Sigmoid colon (tissue), 7 donors: ENCODE measurements around the gene SHANK3. TPM values are rescaled to one million over a fixed set of nuclear protein-coding genes. Genes with fewer than 3 reads are reported as not detected.
A peak's percentile ranks its signal among the peaks of the same experiment; 100 is the strongest.

Source experiments
- DNase-seq: peaks from one replicate; pipeline ENCODE4 v3.0.0-alpha.2; 2019
- H3K27ac ChIP-seq, 4 donors: fragments of 200-600 bp; sonication (generic); one replicate each; pipeline ENCODE4 v1.5.1; 2016 to 2019; ENCODE audit warnings: mild to moderate bottlenecking in 1 of 4
- H3K27me3 ChIP-seq, 3 donors: fragments of 200-600 bp; sonication (generic); one replicate each; pipeline ENCODE4 v1.5.1; 2019; ENCODE audit warnings: mild to moderate bottlenecking in 1 of 3
- H3K36me3 ChIP-seq, 4 donors: fragments of 200-600 bp; sonication (generic); one replicate each; pipeline ENCODE4 v1.5.1; 2016 to 2019
- H3K4me1 ChIP-seq, 4 donors: fragments of 200-600 bp; sonication (generic); one replicate each; pipeline ENCODE4 v1.5.1; 2017 to 2019
- H3K4me3 ChIP-seq, 4 donors: fragments of 200-600 bp; sonication (generic); one replicate each; pipeline ENCODE4 v1.5.1; 2017 to 2019; ENCODE audit warnings: mild to moderate bottlenecking in 2 of 4, moderate library complexity in 1 of 4
- H3K9me3 ChIP-seq, 4 donors: fragments of 200-600 bp in 3 of 4; sonication (generic) in 3 of 4; one replicate each; pipeline versions ENCODE4 v1.5.1 to v1.6.1; 2013 to 2019
- EP300 ChIP-seq, 4 donors: sonication (generic); formaldehyde crosslinking; IDR thresholded peaks; one replicate each; pipeline ENCODE4 v1.6.1; 2017; ENCODE audit warnings: antibody characterized with exemption in 4 of 4
- POLR2A ChIP-seq, 2 donors: fragments of 450-650 bp; IDR thresholded peaks; one replicate each; pipeline ENCODE4 v1.6.1; 2016; ENCODE audit warnings: antibody characterized with exemption in 2 of 2, mild to moderate bottlenecking in 2 of 2, moderate library complexity in 2 of 2
- POLR2AphosphoS5 ChIP-seq, 4 donors: sonication (generic); formaldehyde crosslinking; IDR thresholded peaks; one replicate each; pipeline ENCODE4 v1.6.1; 2017; ENCODE audit warnings: antibody characterized with exemption in 4 of 4
- WGBS, 2 donors: extraction: QIAGEN DNeasy Blood & Tissue Kit; methylation state at CpG; one replicate each; pipeline ENCODE4 v1.1.7; 2013; 5-methylcytosine and 5-hydroxymethylcytosine counted together
- intact Hi-C: fragments of 100-400 bp; cut with DNase I; formaldehyde crosslinking; loops from one replicate; pipeline ENCODE4 v1.15.1; 2023
- polyA plus RNA-seq, 3 donors: library from polyadenylated mRNA; stranded (reverse); fragments of 200-250 nt; gene quantifications; one replicate each; pipeline ENCODE4 v1.2.3, GENCODE V29; 2013
- total RNA-seq, 4 donors: library from RNA; depleted of rRNA; stranded (reverse); fragments of >200 nt; gene quantifications; one replicate each; pipeline ENCODE4 v1.1.0, GENCODE V29; 2016
- TF ChIP-seq, protein P1 (sequence below), 4 experiments: fragments of 450-650 bp in 3 of 4; fragments of 200-600 bp in 1 of 4; IDR thresholded peaks; one replicate each; pipeline ENCODE4 v1.5.1; 2016 to 2019; ENCODE audit warnings: antibody characterized with exemption in 4 of 4, mild to moderate bottlenecking in 3 of 4, moderate library complexity in 2 of 4
- donor health status: healthy with polysubstance abuse.
- donor health status: Bipolar disorder and iron deficiency.
- donor health status: healthy.

The SHANK3 gene
- total and polyA plus RNA-seq, 7 donors = 0.23 to 14.4 (median 3.2) TPM

DNA sequence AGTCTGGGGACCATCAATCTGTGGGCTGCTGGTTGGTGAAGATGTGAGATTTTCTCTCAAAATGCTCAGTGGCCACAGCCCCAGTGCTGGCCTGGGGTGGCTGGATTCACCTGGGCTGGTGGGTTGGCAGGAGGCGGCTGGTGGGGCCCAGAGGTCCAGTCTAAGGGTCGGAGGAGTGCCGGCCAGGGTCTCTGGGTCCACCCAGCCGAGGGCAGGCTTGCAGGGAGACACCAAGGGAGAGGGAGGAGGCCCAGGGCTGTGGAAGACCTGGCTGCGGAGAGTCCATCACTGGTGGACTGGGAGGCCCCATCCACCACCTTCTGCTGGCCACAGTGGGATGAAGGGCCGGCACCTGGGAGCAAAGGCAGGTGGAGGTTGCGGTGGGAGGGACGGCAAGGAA is 582 bp upstream of the SHANK3 start:
- Histone ChIP-seq H3K36me3 (no peaks in the 10 kb centered on the region), H3K27ac (peak overlapping the region; percentile 7 to 64 (median 18)), H3K27me3 (peaks cover 22 to 81% (median 43%) of the 10 kb centered on the region in 3 donors), H3K4me3 (no peak overlapping the region), H3K9me3 (no peaks in the 10 kb centered on the region), H3K4me1 (peaks cover 0 to 18% (median 15%) of the 10 kb centered on the region in 4 donors)
- DNase-seq = no peak
- no peak for TF ChIP-seq POLR2A (IDR thresholded peaks at IDR 0.05)
- no peak for TF ChIP-seq EP300 (IDR thresholded peaks at IDR 0.05)
- TF ChIP-seq POLR2AphosphoS5 (IDR thresholded peaks at IDR 0.05) = no peak
- TF ChIP-seq, protein P1, sequence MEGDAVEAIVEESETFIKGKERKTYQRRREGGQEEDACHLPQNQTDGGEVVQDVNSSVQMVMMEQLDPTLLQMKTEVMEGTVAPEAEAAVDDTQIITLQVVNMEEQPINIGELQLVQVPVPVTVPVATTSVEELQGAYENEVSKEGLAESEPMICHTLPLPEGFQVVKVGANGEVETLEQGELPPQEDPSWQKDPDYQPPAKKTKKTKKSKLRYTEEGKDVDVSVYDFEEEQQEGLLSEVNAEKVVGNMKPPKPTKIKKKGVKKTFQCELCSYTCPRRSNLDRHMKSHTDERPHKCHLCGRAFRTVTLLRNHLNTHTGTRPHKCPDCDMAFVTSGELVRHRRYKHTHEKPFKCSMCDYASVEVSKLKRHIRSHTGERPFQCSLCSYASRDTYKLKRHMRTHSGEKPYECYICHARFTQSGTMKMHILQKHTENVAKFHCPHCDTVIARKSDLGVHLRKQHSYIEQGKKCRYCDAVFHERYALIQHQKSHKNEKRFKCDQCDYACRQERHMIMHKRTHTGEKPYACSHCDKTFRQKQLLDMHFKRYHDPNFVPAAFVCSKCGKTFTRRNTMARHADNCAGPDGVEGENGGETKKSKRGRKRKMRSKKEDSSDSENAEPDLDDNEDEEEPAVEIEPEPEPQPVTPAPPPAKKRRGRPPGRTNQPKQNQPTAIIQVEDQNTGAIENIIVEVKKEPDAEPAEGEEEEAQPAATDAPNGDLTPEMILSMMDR (IDR thresholded peaks at IDR 0.05) = no peak
- WGBS, 2 donors = 60 to 79% methylated on average over 8 of the region's 8 CpGs
- intact Hi-C loops = no loop called here

DNA sequence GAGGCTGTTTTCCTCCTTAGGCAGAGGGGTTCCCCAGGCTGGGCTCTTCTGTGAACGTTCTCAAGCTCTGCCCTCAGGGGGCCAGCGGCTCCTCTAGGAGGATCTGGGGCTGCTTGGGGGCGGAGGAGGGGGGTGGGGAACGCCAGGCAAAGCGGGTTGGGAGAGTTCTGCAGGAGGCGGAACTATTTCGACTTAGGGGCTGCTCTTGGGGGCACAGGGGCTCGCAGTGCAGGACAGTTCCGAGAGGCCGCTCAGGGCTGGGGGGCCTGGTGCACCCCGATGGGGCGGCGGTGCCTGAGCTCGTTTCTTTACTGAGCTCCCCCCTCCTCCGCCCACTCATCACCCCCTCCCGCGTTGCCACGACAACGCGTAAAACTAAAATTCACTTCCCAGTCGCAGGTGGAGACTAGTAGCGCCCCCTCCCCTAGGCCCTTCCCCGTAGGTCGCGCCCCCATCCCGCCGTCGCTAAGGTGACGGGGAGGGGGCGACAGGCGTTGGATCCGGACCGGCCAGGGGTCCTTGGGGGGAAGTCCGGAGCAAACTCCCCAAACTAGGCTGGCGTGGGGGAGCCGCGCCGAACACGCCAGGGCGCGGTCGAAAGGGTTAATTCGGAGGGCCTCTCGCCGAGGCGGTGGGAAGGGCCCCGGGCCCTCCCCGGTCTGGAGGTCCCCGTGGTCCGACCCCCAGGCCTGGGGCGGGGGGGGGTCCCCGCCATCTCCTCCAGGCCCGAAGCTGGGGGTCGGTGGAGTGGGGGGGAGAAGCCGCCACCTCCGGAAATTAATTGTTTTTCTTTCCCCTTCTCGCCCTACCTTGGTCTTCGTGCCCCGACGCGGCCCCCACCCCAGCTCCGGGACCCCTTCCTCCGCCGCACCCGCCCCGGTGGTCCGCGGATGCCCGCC is 857 bp downstream of the SHANK3 start:
- 3 to 9% methylated on average over 69 of the region's 69 CpGs for WGBS, 2 donors
- no peak for DNase-seq
- Histone ChIP-seq H3K4me3 (peak overlapping the region; percentile 11 to 41 (median 33)), H3K4me1 (peaks cover 0 to 18% (median 15%) of the 10 kb centered on the region in 4 donors), H3K27ac (peak overlapping the region; percentile 22 to 50 (median 45)), H3K36me3 (no peaks in the 10 kb centered on the region), H3K27me3 (peaks cover 22 to 69% (median 41%) of the 10 kb centered on the region in 3 donors), H3K9me3 (no peaks in the 10 kb centered on the region)
- intact Hi-C loops = no loop called here
- TF ChIP-seq, protein P1 (IDR thresholded peaks at IDR 0.05) = no peak
- TF ChIP-seq EP300 (IDR thresholded peaks at IDR 0.05) (no peak), POLR2AphosphoS5 (IDR thresholded peaks at IDR 0.05) (no peak), POLR2A (IDR thresholded peaks at IDR 0.05) (no peak)

DNA sequence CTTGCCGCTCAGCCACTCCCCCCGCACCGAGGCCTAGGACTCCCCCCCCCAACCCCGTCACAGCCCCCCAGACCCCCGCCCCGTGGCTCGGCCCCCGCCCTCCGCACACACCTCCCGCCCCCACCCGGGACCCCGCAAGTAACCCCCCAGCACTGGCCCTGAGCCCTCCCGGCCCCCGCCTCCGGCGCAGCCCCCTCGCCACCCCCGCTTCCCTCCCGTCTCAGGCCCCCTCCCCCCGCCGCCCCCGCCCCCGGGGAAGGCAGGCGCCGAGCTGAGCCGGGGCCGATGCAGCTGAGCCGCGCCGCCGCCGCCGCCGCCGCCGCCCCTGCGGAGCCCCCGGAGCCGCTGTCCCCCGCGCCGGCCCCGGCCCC is 1.5 kb downstream of the SHANK3 start:
- no peaks in the 10 kb centered on the region for H3K36me3 ChIP-seq
- intact Hi-C loops = no loop called here
- no peaks in the 10 kb centered on the region for H3K9me3 ChIP-seq
- H3K4me1 ChIP-seq = peaks cover 0 to 18% (median 15%) of the 10 kb centered on the region in 4 donors
- TF ChIP-seq POLR2A (IDR thresholded peaks at IDR 0.05) (no peak), EP300 (IDR thresholded peaks at IDR 0.05) (no peak), POLR2AphosphoS5 (IDR thresholded peaks at IDR 0.05) (no peak)
- peak overlapping the region; percentile 11 to 41 (median 33) for H3K4me3 ChIP-seq
- 1 to 2% methylated on average over 43 of the region's 43 CpGs for WGBS, 2 donors
- H3K27ac ChIP-seq = peak overlapping the region in 3 of 4 donors; percentile 5 to 50 (median 47)
- peaks cover 22 to 64% (median 39%) of the 10 kb centered on the region in 3 donors for H3K27me3 ChIP-seq
- DNase-seq = no peak

DNA sequence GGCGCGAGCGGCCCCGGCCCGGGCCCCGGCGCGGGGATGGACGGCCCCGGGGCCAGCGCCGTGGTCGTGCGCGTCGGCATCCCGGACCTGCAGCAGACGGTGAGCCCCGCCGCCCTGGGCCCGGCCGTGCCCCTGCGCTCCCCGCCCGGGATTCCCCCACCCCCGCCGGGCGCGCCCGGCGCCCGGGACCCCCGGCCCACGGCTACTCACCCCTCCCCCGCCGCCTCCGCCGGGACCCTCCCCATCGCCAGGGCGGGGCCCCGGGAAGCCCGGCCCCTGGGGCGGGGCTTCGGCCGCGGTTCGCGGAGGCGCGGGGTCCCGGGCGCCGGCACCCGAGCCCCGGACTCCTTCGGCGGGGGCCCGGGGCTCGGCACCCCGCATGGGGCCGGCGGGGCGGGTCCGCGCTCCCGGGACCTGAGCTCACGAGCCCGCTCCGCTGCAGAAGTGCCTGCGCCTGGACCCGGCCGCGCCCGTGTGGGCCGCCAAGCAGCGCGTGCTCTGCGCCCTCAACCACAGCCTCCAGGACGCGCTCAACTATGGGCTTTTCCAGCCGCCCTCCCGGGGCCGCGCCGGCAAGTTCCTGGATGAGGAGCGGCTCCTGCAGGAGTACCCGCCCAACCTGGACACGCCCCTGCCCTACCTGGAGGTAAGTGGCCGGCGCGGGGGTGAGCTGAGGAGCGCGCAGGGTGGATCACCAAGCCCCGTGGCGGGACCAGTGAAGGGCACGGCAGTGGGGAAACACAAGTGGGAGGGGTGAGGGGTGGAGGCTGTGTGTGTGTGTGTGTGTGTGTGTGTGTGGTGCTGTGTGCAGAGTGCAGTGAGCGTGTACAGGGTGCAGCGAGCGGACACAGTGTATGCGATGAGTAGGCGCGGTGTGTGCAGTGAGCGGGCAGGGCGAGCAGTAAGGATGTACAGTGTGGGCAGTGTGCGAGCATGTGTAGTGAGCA is 2.3 kb downstream of the SHANK3 start:
- intact Hi-C loops = no loop called here
- Histone ChIP-seq H3K27me3 (peaks cover 22 to 62% (median 39%) of the 10 kb centered on the region in 3 donors), H3K27ac (no peak overlapping the region), H3K36me3 (no peaks in the 10 kb centered on the region), H3K4me3 (peak overlapping the region in 3 of 4 donors; percentile 28 to 44 (median 41)), H3K9me3 (no peaks in the 10 kb centered on the region), H3K4me1 (peaks cover 0 to 18% (median 15%) of the 10 kb centered on the region in 4 donors)
- no peak for DNase-seq
- 2 to 5% methylated on average over 105 of the region's 105 CpGs for WGBS, 2 donors
- TF ChIP-seq, protein P1 (IDR thresholded peaks at IDR 0.05) = no peak
- TF ChIP-seq POLR2AphosphoS5 (IDR thresholded peaks at IDR 0.05) (no peak), POLR2A (IDR thresholded peaks at IDR 0.05) (no peak), EP300 (IDR thresholded peaks at IDR 0.05) (no peak)
